Activated CD4-positive, alpha-beta T cell treated with anti-CD3 and anti-CD28 coated beads for 48 hours (primary cell): ENCODE data around the gene PAEP.
"Not testable (repeated sequence)": the region's sequence is repeated elsewhere in the genome, so short reads cannot be mapped to it uniquely, and the experiment has no call there.

ENCODE experiments used
- DNase-seq: peaks from one replicate; pipeline ENCODE4 v3.0.0-alpha.2; 2020

The PAEP gene

DNA sequence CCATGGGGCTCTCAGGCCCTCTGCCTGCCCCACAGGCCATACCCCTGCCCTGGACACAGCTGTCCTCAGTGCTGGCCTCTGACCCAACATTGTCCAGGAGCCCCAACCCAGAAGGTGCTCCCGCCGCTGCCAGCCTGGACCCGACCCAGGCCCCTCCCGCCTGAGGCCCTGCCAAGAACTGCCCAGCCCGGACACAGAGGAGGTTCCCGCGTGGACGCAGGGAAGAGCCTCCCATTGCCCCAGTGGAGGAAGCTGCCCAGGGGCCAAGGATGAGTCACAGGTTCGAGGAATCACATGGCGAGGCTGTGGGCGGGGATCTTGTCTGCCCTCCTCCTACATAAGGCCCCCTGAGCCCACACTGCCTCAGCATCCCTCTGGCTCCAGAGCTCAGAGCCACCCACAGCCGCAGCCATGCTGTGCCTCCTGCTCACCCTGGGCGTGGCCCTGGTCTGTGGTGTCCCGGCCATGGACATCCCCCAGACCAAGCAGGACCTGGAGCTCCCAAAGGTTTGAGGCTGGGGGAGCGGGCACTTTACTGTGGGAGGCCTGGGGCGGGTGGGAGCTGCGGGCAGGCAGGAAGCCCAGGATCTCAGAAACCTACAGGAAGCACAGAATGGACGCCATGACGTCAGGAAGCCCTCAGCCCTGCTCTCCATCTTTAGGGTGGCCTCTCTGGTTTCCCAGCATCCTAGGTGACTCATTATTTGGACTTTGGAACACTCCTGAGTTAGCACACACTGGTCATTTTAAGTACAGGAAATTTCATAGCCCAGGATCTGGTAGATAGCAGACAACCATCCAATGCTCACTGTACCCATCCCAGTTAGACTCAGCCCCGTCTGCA lies at the start of gene PAEP:
Gene PAEP (plus strand): TSS at position 366 of the 844 bp plus-strand sequence.
- DNase-seq = no peak

GRCh38 chr9:135512241-135512603 lies 49.3 kb upstream of the PAEP start:
- no peak for DNase-seq

- no peak for DNase-seq
These were observed 48.7 kb upstream of the PAEP start for GRCh38 chr9:135512904-135513303.

DNA sequence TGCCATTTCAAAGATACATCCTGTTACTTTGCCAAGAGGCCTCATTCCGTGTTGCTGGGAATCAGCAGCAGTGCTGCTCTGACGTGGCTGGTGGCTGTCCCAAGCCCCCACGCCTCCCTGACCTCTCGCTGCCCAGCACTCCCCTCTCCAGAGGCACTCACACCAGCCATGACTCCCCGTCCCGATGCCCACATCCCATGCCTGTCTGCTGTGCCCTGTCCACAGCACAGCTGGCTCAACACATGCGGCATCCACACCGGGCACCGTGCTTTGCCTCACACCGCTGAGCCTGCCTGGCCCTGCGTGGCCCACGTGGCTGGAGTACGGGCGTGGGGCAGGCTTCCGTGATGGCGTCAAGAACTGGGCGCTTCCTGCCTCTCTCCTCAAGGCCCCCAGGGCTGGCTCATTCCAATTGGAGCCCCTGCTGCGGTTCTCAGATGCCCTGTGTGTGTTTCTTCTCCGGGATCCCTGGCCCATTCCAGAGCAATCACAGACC lies 48.2 kb upstream of the PAEP start:
- DNase-seq = no peak

- DNase-seq = not testable (repeated sequence)
These were observed 47.6 kb upstream of the PAEP start for GRCh38 chr9:135513906-135514305.

DNA sequence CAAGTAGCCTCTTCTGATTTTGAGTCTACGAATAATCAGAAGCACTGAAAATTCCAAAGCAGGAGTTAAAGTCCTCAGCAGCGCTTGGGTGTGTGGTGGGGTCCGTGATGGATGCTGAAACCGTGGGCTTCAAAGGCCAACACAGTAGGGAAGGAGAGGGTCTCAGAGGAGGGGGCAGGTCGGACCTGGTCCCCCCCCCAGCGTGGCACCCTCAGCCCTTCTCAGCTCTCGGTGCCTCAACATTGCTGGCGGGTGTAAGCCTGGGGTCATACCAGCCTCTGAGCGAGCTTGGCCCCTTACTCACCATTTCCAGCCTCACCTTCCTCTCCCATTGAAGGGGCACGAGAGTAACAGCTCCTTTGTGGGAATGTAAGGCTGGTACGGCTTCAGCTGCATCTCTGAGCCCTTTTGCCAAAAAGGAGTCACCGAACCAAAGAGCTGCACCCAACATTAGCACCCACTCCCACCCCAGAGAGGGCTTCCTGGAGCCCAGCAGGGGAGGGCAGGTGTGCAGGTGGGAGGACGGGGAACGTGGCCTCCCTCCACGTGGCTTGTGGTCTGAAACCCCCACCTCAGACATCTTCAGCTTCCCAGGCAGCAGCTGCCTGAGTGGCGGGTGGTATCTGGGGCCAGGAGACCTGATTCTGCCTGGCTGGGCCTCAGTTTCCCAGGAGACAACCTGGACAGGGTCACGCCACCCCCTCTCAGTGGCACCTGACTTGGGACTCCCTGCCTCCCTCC lies 47.0 kb upstream of the PAEP start:
- DNase-seq = no peak

DNA sequence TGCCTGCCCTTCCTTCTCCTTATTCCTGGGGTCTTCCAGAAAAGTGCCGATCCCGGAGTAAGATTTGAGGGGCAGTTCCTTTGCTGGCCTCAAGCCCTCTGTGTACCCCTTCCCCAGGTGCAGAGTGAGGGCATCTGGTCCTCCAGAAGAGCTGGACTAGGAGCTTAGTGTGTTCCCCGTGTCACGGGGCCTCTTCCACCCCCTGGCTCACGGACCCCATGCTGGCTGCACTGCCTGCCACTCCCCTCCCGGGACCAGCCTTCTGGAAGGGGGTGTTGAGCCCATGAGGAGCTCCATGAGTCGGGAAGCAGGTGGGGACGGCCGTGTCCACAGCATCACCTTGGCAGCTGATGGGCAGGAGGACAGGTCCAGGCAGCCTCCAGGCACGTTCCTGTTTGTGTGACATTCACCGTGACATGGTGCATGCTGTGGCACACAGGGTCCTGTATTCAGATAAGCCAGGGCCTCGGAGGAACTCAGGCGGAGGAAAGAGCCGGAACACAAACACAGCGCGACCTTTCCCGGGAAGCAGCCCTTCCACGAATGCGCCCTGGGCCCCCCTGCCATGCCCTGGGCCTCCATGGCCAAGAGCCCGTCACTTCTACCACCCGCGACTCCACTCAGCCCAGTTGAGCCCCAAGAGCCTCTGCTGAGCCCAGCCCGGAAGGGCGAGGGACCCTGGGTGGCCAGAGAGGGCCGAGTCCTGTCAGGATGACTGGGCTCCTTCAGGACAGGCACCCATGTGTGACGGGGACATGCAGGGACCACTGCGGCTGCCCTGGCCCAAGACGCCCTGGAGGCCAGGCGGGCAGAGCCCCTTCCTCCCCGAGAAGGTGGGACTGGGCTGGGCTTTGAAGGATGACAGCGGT lies 46.2 kb upstream of the PAEP start:
- DNase-seq = no peak

DNA sequence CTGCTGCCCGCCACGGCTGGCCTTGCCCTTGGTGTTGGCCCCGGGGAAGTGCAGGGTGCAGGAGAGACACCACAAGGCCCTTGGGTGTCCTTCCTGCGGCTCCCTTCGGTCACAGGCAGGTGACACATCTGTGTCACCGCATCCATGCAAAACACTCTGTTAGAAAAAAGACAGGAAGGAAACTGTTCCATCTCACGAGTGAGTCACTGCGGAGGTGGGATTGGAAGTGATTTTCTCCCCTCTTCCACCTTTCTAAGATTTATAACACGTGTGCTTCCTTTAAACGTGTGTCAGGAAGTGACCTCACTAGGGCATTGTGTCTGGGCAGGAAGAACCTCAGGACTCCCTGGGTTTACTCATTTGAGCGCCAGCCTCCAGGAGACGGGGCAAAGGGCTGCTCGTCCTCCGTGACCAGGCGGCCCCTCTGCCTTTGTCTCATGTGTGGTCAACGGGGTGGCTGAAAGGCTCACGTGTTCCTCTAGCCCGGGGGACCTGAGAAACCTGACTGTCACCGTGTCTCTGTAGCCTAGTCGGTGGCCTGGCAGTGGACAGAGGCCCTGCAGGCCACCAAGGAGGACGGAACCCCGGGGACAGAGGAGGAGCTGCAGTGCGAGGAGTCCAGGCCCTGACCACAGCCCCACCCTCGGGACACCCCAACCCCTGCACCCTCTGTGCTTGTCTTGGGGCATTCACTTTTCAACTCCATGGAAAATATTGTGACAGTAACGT lies 45.3 kb upstream of the PAEP start:
- no peak for DNase-seq

GRCh38 chr9:135517407-135517822 lies 44.1 kb upstream of the PAEP start:
- no peak for DNase-seq

- no peak for DNase-seq
These were observed 42.2 kb upstream of the PAEP start for GRCh38 chr9:135519179-135519971.

DNA sequence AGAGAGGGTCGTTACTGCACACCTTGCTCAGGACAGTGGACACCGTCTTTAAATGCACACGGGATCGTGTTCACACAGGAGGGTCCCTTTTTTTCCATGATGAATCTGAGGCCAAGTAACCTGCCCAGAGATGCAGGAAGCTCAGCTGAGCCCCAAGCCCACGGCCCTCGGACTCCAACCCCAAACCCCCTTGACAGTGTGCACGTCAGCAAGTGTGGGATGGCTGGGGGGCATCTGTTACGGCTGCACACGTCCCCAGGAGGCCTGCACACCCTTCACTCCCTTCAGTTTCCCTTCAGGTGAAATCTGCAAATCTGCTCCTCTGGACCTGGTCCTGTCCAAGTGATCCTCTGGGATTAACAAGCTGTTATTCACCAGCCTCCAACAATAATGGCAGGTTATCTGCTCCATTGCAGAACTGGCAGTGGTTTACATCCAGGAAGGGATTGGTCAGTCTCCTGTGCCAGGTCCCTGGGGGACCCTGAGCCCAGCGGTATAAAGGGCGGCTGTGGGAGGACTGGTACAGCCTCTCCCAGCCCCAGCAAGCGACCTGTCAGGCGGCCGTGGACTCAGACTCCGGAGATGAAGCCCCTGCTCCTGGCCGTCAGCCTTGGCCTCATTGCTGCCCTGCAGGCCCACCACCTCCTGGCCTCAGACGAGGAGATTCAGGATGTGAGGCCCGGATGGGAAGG lies 40.5 kb upstream of the PAEP start, which contains the start of gene LCN1:
Gene LCN1 (plus strand): TSS at position 525 of the 692 bp plus-strand sequence. CDS start 58 bp downstream, at position 583.
- DNase-seq = no peak

- no peak for DNase-seq
These were observed 39.9 kb upstream of the PAEP start for GRCh38 chr9:135521608-135522095.

- no peak for DNase-seq
These were observed 39.2 kb upstream of the PAEP start for GRCh38 chr9:135522137-135522877.

DNA sequence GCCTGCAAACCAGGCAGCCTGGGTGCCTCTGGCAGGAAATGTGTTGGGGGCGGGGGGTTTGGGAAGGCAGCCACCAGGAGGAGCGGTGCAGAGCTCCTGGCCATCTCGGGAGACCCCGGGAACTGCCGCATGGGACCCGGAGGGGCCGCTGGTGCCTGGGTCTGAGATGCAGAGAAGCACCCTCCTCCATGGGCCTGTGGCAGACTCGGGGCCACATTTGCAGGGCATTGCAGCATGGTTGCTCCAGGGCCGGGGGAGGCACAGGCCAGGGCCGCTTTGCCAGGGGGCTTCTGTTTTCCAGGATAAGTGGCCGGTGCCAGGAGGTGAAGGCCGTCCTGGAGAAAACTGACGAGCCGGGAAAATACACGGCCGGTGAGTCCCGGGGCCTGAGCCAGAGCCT lies 38.6 kb upstream of the PAEP start:
- DNase-seq = no peak

GRCh38 chr9:135523521-135524129 lies 37.9 kb upstream of the PAEP start:
- no peak for DNase-seq

DNA sequence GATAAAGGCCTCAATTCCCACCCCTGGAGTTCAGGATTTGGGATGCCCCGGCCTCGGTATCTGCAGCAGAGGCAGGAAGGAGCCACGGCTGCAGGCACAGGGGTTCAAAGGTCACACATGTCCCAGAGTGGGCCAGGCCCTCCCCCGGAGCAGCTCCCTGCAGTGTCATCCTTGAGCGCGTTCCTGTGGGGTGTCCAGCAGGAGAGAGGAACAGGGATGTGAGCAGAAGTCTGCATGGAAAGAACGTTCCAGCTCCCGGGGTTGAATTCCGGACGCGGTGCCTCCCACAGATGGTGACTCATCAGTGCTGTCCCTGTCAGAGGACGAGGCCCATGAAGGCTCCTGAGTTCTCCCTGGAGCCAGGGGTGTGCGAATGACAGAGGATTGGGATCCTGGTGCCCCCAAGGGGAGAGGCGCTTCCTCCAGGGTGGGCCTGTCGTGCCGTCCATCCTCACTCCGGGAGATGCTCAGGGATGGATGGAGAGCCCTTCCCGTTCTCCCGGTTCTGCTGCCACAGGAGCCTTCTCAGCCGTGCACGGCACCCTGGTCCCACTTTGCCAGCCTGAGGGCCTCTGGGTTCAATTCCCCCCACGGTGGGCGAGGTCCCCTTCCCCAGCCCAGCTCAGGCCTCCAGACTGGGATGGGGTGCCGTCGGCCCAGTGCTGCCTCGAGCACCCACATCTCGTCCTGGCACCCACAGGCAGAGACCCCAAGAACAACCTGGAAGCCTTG lies 37.3 kb upstream of the PAEP start:
- no peak for DNase-seq

GRCh38 chr9:135525241-135526088 lies 36.1 kb upstream of the PAEP start:
- DNase-seq = no peak
